Erythroblast (primary cell): ENCODE data around the gene CTNNA1.

ENCODE experiments used
- GATA1 ChIP-seq: IDR thresholded peaks from 2 replicates; pipeline ENCODE4 v1.6.1; 2011; ENCODE audit warnings: low read depth, mild to moderate bottlenecking, control low read depth, low read length, moderate library complexity
- POLR2A ChIP-seq: IDR thresholded peaks from 2 replicates; pipeline ENCODE4 v1.6.1; 2011; ENCODE audit warnings: mild to moderate bottlenecking, low read length

GRCh38 chr5:138967791-138968448 lies 214.7 kb downstream of the CTNNA1 start:
- TF ChIP-seq POLR2A = no peak
- TF ChIP-seq GATA1 = no peak
